Colonic mucosa (tissue), 4 donors: ENCODE data around the gene RFPL1. TPM values are rescaled to one million over a fixed set of nuclear protein-coding genes. Genes with fewer than 3 reads are reported as not detected.

Experiments
- DNase-seq: peaks from one replicate; pipeline ENCODE4 v3.0.0-alpha.2; 2020
- H3K27ac ChIP-seq: fragments of 200-600 bp; one replicate; pipeline ENCODE4 v1.8.0; 2021
- H3K27me3 ChIP-seq: fragments of 200-600 bp; one replicate; pipeline ENCODE4 v1.8.0; 2021
- H3K36me3 ChIP-seq: fragments of 200-600 bp; one replicate; pipeline ENCODE4 v1.8.0; 2021
- H3K4me1 ChIP-seq: fragments of 200-600 bp; one replicate; pipeline ENCODE4 v1.8.0; 2021; ENCODE audit warnings: mild to moderate bottlenecking
- H3K4me3 ChIP-seq: fragments of 200-600 bp; one replicate; pipeline ENCODE4 v1.8.0; 2021
- H3K9ac ChIP-seq, 2 donors: one replicate each; pipeline ENCODE4 v1.7.0; 2013; ENCODE audit warnings: control low read depth in 2 of 2, low read depth in 2 of 2, low read length in 2 of 2
- H3K9me3 ChIP-seq: fragments of 200-600 bp; one replicate; pipeline ENCODE4 v1.8.0; 2021
- intact Hi-C: fragments of 100-400 bp; cut with DNase I; formaldehyde crosslinking; loops from one replicate; pipeline ENCODE4 v1.14.1; 2022
- total RNA-seq, 2 donors: library from RNA; stranded (reverse); fragmentation: NEBNext Ultra II Directional in 1 of 2; extraction: Animal tissue kit (Norgen Biotek cat#: 25700) in 1 of 2; gene quantifications; one replicate each; pipeline ENCODE4 v1.2.1, GENCODE V29; 2021
- TF ChIP-seq, protein P1 (sequence below): fragments of 200-600 bp; IDR thresholded peaks from one replicate; pipeline ENCODE4 v1.8.0; 2022; ENCODE audit warnings: antibody characterized with exemption, mild to moderate bottlenecking
- donor health status: healthy.
- donor health status: DM: no; HTN: no; CAD: no.
- donor health status: DM: no; HTN: no; CAD: no.

RFPL1 gene
- total RNA-seq, 2 donors from 2014 or later, result not detected

DNA sequence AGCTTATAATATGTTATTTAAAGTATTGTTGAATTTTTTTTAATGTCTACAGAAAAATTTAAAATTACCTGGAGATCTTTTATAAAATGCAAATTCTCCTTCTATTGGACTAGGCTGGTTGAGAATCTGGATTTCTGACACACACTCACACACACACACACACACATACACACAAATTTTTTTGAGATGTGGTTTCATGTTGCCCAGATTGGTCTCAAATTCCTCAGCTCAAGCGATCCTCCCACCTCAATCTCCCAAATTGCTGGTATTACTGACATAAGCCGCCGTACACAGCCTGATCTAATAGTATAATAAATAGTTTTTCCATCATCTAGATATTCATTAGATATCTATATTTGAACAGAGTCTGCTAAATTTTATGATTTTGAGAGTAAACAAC lies 4.5 kb upstream of the RFPL1 start:
- TF ChIP-seq, protein P1, sequence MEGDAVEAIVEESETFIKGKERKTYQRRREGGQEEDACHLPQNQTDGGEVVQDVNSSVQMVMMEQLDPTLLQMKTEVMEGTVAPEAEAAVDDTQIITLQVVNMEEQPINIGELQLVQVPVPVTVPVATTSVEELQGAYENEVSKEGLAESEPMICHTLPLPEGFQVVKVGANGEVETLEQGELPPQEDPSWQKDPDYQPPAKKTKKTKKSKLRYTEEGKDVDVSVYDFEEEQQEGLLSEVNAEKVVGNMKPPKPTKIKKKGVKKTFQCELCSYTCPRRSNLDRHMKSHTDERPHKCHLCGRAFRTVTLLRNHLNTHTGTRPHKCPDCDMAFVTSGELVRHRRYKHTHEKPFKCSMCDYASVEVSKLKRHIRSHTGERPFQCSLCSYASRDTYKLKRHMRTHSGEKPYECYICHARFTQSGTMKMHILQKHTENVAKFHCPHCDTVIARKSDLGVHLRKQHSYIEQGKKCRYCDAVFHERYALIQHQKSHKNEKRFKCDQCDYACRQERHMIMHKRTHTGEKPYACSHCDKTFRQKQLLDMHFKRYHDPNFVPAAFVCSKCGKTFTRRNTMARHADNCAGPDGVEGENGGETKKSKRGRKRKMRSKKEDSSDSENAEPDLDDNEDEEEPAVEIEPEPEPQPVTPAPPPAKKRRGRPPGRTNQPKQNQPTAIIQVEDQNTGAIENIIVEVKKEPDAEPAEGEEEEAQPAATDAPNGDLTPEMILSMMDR, result no peak
- Histone ChIP-seq H3K4me1 (no peaks in the 10 kb centered on the region), H3K27me3 (no peaks in the 10 kb centered on the region), H3K4me3 (no peak overlapping the region), H3K36me3 (no peaks in the 10 kb centered on the region), H3K9me3 (no peaks in the 10 kb centered on the region), H3K9ac (no peak overlapping the region), H3K27ac (no peak overlapping the region)
- no peak for DNase-seq
- intact Hi-C loops, result no loop called here

DNA sequence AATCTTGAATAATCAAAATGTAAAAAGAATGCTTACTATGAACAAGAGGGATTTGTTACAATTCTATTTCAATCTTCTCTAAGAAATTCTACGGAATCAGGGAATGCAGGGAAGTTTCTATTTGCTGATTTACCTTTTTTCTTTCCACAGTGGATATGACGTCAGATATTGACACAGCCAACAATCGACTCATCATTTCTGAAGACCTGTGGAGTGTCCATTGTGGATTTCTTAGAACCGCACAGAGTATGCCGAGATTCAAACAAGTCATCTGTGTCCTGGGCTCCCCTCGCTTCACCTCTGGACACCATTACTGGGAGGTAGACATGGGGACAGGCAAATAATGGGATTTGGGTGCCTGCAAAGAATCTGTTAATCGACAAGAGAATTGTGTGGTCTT lies 4.1 kb upstream of the RFPL1 start:
- intact Hi-C loops, result no loop called here

GRCh38 chr22:29435236-29436136 lies 2.9 kb upstream of the RFPL1 start:
- H3K9ac ChIP-seq, result no peak overlapping the region
- no peak for DNase-seq
- H3K36me3 ChIP-seq, result no peaks in the 10 kb centered on the region
- TF ChIP-seq, protein P1, result no peak
- no peaks in the 10 kb centered on the region for H3K27me3 ChIP-seq
- H3K9me3 ChIP-seq, result no peaks in the 10 kb centered on the region
- H3K27ac ChIP-seq, result no peak overlapping the region
- H3K4me1 ChIP-seq, result no peaks in the 10 kb centered on the region
- H3K4me3 ChIP-seq, result no peak overlapping the region
- intact Hi-C loops, result no loop called here

More for the DNA sequence above, 4.1 kb upstream of the RFPL1 start:
- TF ChIP-seq, protein P1, result no peak
- Histone ChIP-seq H3K27me3 (no peaks in the 10 kb centered on the region), H3K9ac (no peak overlapping the region), H3K9me3 (no peaks in the 10 kb centered on the region), H3K36me3 (no peaks in the 10 kb centered on the region), H3K4me1 (no peaks in the 10 kb centered on the region), H3K27ac (no peak overlapping the region), H3K4me3 (no peak overlapping the region)
- no peak for DNase-seq

- intact Hi-C loops, result no loop called here
- Histone ChIP-seq H3K4me1 (no peaks in the 10 kb centered on the region), H3K4me3 (no peak overlapping the region), H3K9me3 (no peaks in the 10 kb centered on the region), H3K27ac (no peak overlapping the region), H3K36me3 (no peaks in the 10 kb centered on the region), H3K27me3 (no peaks in the 10 kb centered on the region), H3K9ac (no peak overlapping the region)
- DNase-seq, result no peak
- TF ChIP-seq, protein P1, result no peak
These were observed 4.6 kb downstream of the RFPL1 start for GRCh38 chr22:29442976-29443375.

DNA sequence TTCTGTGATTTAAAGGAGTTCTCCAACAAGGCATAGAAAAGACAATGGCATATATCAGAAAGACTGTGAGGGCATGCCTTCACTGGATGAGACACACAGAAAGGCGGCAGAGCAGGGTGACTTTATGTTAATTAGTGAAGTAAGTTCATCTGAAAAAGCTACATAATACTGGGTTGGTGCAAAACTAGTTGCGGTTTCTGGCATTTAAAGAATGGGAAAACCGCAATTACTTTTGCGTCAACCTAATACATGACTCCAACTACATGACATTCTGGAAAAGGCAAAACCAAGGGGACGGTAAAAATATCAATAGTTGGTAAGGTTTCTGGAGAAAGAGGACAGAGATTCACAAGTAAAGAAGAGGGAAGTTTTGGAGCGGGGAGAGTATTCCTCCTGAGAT lies 5.1 kb downstream of the RFPL1 start:
- H3K36me3 ChIP-seq, result no peaks in the 10 kb centered on the region
- TF ChIP-seq, protein P1, result no peak
- intact Hi-C loops, result no loop called here
- no peaks in the 10 kb centered on the region for H3K27me3 ChIP-seq
- no peak overlapping the region for H3K9ac ChIP-seq
- H3K9me3 ChIP-seq, result no peaks in the 10 kb centered on the region
- no peaks in the 10 kb centered on the region for H3K4me1 ChIP-seq
- DNase-seq, result no peak
- H3K4me3 ChIP-seq, result no peak overlapping the region
- no peak overlapping the region for H3K27ac ChIP-seq
